NCI-H524 (cell line): ENCODE measurements around the gene PROZ.
A peak's percentile ranks its signal among the peaks of the same experiment; 100 is the strongest.
"Not testable (repeated sequence)": the region's sequence is repeated elsewhere in the genome, so short reads cannot be mapped to it uniquely, and the experiment has no call there.

Experiments used
- DNase-seq, 2 experiments: peaks; one replicate each; lab custom pipeline; 2025; lab: John Stamatoyannopoulos, UW

PROZ gene

DNA sequence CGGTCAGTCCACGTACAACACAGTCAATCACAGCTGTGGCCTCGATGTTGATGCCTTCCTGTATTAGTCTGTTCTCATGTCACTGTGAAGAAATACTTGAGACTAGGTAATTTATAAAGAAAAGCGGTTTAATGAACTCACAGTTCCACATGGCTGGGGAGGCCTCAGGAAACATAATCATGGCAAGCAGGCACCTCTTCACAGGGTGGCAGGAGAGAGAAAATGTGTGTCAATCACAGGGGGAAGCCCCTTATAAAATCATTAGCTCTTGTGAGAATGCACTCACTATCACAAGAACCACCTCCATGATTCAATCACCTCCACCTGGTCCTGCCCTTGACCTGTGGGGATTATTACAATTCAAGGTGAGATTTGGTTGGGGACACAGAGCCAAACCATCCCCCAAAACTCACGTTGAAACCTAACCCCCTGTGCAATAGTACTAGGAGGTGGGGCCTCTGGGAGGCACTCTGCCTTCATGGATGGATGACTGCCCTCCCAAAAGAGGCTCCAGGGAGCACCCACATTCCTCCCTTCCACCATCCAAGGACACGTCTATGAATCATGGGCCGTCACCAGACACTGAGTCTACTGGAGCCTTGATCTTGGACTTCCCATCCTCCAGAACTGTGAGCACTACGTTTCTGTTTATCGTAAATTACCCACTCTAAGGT lies 2.3 kb upstream of the PROZ start:
- no peak for DNase-seq

DNA sequence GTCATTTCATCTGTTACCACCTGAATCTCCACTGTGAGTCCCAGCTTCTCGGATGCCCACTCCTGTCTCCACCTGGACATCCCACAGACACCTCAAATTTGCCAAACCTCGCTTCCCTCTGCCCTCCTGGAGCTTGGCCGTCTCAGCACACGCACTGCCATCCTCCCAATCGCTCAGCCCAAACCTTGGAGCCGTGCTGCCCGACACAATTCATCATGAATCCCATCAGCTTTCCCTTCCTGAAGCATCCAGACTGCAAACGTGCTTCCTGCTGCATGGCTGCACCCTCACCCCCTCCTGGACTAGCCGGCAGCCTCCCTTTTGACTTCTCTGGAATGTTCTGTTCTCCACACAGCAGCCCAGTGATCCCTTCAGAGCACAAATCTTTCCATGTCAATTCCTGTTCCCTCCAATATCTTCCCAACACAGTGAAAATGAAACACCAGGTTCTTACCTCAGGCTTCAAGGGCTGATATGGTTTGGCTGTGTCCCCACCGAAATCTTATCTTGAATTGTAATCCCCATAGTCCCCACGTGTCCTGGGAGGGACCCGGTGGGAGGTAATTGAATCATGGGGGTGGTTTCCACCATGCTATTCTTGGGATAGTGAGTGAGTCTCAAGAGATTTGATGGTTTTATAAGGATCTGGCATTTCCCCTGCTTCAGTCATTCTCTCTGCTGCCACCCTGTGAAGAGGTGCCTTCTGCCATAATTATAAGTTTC lies 1.1 kb upstream of the PROZ start:
- no peak for DNase-seq

DNA sequence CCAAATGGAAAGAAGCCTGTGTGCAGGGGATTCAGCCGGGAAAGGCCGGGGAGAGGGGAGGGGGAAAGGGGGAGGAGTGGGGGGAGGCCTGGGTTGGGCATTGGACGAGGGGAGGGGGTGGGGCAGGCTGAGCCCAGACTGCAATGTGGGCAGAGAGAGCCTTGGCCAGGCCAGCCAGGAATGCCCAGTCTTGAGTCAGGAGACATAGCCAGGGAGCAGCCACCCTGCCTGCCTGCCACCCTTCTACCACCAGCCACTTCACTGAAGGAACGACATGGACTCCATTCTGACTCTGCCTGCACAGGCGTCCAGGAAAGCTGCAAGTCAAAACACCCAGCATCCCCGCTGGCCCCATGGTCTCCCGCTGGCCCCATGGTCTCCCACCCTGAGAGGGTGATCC lies 498 bp downstream of the PROZ start:
- no peak for DNase-seq

DNA sequence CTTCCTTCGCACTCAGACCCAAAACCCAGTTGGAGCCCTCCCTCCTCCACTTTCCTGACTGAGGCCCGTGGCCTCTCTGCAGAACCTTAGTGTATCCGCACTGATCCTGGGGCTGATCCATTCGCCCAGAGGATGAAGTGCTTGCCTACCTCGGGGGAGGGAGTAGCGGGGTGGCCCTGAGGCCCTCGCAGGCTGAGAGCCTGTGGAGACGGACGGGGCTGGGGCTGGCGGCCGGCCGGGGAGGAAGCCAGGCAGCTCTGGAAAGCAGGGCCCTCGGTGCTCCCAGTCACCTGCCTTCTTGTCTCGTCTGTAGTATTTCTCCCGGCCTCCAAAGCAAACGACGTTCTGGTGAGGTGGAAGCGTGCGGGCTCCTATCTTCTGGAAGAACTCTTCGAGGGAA lies 1.3 kb downstream of the PROZ start:
- no peak for DNase-seq

DNA sequence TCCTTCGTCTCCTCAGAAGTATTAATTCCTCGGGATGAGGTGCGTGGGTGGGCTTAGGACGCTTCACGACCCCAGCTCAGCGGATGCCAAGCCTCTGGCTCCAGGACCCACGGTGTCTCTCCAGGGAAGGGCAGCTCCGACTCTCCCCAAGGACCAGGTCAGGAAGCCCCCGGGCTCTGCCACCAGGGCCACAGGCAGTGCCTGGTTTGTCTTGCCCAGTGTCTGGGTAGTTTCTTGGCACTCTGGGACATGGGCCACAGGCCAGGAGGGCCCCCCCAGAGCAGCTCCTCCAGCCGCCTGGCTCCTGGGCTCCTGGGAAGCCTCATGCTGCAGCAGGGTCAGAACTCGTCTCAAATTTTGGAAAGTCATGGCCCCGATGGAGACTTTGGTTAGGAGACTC lies 2.5 kb downstream of the PROZ start:
- no peak for DNase-seq

DNA sequence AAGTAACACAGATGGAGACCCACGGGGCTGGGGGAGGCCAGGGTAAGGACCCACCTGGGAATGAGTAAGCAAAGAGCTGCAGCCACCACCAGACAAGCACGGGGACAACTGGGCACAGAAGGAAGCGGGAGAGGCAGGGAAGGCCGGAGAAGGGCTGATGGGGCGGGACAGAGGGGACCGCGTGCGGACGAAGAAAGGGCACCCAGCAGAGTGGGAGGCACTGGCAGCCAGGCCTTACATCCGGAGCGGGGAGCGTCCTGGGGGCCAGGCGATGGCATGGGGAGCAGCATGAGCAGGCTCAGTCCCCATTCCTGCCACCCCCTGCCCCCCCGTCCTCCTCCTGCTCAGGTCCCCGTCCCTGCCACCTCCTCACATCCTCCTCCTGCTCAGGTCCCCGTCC lies 3.0 kb downstream of the PROZ start:
- no peak for DNase-seq

DNA sequence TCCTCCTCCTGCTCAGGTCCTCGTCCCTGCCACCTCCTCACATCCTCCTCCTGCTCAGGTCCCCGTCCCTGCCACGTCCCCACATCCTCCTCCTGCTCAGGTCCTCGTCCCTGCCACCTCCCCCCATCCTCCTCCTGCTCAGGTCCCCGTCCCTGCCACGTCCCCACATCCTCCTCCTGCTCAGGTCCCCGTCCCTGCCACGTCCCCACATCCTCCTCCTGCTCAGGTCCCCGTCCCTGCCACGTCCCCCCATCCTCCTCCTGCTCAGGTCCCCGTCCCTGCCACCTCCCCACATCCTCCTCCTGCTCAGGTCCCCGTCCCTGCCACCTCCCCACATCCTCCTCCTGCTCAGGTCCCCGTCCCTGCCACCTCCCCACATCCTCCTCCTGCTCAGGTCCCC lies 3.5 kb downstream of the PROZ start:
- DNase-seq, result not testable (repeated sequence)

DNA sequence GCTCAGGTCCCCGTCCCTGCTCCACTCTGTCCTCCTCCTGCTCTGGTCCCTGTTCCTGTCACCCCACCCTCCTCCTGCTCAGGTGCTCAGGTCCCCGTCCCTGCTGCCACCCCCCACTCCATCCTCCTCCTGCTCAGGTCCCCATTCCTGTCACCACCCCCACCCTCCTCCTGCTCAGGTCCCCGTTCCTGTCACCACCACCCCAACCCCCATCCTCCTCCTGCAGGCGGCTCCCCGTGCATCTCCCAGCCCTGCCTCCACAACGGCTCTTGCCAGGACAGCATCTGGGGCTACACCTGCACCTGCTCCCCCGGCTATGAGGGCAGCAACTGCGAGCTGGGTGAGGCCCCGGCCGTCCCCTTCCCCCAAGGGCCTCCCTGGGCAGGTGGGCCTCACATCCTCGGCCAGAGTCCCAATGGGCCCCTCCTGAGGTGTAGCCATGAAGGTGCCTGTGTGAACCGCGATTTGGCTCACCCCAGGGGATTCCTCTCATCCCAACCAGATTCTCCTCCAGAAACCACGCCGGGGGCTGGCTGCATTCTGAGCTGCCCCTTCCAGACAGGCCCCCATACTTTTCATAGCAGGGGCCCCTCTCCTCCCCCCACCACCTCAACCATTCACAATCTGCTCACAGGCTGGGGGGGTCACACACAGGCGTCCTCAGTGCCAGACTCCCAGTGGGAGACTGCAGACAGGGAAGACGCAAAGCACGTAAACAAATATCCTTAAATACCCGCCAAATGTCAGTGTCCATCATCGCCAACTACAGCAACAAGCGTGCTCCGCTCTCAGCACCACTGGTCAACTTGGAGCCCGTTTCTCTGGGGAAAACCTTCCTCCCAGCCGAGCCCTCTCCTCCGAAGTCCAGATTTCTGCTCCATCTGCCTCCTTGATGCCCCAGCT lies 4.6 kb downstream of the PROZ start:
- peak; percentile 28 to 39 for DNase-seq

DNA sequence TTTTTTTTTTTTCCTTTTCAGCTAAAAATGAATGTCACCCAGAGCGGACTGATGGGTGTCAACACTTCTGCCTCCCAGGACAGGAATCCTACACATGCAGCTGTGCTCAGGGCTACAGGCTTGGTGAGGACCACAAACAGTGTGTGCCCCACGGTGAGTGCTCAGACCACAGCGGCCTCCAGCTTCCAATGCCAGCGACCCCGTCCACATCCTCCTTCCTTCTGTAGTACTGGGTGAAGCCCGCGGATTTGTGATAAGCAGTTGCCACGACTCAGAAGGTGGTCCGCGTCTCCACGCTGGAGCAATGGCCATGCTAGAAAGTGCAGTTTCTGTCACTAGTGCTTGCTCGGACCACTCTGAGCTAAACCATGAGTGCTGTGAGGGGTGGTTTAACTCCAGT lies 6.0 kb downstream of the PROZ start:
- no peak for DNase-seq

DNA sequence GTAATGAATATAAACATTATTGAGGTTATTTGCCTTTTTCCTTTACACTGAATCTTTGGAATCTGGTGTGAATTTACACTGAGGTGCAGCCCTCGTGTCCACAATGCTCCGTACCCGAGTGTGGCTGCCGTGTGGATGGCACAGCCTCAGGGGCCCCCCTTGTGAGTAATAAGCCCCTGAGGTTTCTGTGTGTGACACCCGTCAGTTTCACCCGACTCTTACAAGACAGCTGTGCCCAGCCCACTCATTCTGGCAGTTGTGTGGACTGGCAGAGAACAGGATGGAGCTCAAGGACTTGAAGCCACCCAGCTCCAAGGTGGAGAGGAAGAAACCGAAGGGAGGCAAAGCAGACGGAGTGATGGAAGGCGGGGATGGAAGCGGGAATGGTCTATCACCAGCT lies 7.8 kb downstream of the PROZ start:
- no peak for DNase-seq

DNA sequence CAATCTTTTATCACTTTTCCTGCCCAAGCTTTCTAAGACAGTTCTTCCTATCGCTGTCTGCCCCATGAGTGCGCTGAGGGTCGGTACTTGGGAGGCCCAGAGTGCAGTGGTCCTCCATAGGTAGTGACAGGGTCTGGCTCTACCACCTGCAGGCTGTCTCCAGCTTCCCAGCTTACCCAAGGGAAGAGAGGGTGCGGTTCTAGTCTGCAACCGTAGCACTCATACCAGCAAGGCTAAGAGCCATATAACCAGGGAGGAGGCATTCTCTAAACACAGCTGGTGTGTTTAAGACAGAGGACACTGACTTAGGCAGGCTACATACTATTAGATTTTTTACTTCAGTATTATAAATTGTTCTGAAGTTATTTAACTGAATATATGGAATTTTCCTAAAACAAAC lies 8.2 kb downstream of the PROZ start:
- no peak for DNase-seq

DNA sequence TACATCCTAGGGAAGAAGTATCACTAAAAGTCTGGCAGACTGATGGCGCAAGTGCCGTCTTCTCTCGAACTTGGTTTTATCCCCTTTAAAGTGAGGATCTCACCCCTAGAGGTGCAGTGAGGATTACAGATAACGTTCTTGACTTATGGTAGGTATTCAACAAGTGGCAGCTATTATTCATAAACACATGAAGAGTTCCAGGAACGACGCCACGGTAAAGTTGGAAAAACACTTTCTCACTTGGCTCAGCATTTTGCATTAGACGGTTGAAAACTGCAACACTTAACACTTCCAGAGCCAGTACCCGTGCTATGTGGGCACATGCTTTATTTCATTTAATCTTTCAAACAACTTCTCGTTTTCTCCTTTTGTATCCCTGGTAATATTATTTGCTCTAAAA lies 8.7 kb downstream of the PROZ start:
- no peak for DNase-seq

DNA sequence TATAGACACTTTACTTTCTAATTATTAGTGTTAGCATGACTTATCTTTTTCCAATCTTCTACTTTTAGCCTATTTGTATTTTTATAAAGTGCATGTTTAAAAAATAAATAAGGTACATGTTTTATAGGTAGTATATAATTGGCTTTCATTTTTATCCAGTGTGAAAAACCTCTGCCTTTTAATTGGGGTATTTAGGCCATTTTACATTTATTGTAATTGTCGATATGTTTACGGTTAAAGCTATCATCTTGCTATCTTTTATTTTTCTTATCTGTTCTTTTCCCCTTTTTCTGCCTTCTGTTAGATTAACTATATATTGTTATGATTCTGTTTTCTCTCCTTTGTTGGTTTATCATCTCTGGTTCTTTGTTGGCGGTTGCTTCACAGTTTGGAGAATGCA lies 9.1 kb downstream of the PROZ start:
- no peak for DNase-seq

DNA sequence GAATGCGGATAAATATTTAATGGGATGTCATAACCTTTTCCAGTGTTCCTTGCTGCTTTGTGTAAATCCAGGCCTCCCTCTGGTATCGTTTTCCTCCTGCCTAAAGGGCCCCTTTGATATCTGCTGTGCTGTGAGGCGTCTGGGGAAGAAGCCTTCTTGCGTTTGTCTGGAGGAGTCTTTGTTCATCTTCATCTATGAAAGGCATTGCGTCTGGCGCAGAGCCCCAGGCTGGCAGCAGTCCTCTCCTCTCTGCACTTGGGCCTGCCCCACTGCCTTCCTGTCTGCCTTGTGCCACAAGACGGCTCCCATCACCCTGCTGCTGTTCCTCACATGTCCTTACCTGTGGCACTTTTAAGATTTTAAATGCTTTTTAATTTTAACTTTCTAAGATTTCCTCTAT lies 9.8 kb downstream of the PROZ start:
- DNase-seq, result no peak

DNA sequence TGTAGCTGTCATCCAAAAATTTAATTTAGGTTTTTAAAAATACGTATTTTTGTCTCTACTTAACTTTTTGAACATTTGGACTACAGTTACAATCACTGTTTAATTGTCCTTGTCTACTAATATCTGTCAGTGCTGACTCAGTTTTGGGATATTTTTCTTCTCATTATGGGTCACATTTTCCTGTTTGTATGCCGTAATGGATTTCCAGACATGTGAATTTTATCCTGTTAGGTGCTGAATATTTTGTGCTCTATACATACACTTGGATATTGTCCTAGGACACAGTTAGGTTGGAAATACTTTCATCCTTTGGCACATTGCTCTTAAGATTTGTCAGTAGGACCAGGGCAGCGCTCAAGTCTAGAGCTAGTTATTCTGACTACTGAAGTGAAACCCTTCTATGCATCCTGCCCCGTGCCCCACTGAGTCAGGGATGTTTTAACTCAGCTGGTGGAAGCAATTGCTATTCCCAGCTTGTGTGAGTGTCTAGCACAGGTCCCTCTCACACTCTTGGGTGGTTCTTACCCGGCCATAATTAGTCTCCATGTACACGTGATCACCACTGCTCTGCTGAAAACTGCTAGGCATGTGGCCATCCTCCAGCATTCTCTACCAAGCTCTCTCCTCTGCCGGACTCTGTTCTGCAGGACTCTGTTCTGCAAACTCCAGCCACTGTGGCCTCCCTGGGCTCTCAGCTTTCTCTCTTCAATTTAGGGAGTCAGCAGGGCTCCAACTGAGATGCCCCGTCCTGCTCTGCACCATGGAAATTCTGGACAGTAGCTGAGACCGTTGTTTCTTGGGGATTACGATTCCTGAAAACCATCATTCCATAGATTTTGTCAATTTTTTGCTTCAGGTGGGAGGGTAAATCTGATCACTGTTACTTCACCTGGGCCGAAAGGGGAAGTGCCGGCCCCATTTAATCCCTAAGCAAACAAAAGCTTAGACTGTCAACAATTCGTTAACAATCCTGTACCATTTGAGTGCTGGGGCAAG lies 11.1 kb downstream of the PROZ start:
- DNase-seq, result no peak

DNA sequence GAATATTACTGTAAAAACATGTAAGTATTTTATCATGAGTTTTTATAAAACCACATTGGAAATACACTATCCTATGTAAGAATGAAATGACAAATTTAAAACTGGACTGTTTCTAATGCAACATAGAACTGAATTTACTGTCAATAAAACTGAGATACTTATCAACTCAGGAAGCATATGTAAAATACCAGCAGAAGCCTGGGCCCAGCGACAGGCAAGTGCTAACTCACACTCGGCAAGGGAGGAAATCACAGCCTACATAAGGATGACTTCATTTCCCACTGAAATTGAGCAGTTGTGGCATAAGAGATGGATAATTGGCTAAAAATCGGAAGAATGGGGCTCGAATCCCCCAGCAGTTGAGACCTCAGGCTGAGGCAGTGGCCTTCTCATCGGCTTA lies 12.1 kb downstream of the PROZ start:
- DNase-seq, result no peak

DNA sequence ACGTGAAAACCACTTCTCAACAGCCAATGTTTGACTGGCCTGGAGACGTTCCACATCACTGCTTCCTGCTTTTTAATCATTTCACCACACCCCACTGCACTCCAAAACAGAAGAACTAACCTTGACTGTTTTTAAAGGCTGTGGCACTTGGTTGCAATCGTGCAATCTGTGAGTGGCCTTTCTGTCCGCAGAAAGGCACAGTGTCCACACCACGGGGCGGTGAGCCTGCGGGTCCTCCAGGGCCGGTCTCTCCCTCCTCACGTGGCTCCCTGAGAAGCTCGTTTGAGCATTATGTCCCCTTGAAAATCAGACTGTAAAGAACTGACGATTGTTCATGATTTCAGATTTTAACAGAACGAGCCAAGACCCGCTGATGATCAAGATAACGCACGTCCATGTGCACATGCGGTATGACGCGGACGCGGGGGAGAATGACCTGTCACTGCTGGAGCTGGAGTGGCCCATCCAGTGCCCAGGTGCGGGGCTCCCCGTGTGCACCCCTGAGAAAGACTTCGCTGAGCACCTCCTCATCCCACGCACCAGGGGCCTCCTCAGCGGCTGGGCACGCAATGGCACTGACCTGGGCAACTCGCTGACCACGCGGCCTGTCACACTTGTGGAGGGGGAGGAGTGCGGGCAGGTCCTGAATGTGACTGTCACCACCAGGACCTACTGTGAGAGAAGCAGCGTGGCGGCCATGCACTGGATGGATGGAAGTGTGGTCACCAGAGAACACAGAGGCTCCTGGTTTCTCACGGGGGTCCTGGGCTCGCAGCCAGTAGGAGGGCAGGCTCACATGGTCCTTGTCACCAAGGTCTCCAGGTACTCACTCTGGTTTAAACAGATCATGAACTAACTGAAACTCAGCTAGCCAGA lies 13.0 kb downstream of the PROZ start:
- DNase-seq, result no peak

DNA sequence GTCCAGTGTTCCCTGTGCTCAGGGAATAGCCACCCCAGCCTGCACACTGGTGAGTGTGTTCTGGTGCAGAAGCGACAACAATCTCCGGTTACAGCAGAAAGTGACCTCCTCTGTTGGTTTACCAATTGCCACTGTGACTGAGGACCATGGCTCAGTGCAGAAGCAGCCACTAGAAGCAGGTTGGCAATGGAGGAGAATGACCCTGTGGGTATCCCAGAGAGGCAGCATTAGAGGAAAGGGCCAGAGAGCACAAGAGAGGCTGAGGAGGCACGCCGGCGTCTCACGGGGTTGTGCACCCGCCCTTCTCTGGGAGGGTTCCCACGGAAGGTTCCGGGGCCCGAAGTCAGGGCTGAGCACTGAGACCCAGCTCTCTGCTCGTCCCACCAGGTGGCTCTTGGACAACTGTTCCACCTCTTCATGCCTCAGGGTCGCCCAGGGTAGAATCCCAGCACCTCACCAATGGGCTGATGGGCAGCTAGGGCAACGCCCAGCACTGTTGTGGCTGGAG lies 14.0 kb downstream of the PROZ start:
- no peak for DNase-seq

DNA sequence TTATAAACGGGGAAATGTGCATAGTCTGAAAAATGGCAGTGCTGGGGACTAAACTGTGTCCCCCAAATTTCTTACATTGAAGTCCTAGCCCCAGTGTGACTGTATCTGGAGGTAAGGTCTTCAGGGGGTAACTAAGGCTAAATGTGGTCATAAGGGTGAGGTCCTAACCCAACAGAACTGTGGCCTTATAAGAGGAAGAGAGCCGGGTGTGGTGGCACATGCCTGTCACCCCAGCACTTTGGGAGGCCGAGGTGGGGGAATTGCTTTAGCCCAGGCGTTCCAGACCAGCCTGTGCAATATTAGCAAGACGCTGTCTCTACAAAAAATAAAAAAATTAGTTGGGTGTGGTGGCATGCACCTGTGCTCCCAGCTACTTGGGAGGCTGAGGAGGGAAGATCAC lies 17.8 kb downstream of the PROZ start:
- no peak for DNase-seq

DNA sequence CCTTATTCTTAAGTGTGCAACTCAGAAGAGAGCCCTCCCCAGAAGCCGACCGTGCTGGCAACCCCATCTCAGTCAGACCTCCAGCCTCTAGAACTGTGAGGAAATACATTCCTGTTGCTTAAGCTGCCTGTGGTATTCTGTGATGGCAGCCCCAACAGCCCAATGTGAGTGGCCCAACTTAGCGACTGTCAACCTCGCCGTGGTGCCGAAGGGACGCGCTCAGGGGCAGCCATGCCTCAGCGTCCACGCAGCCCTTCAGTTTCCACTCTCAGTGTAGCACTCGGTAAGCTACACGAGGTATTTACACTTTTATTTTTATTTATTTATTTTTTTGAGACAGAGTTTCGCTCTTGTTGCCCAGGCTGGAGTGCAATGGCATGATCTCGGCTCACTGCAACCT lies 18.4 kb downstream of the PROZ start:
- no peak for DNase-seq
